Stimulated activated CD4-positive, alpha-beta T cell treated with anti-CD3 and anti-CD28 coated beads, Interleukin-15, amount 100 ng/mL, for 24 hours (primary cell): ENCODE measurements around the gene SERPINA1.
"Not testable (repeated sequence)": the region's sequence is repeated elsewhere in the genome, so short reads cannot be mapped to it uniquely, and the experiment has no call there.

Experiments used
- DNase-seq: peaks from one replicate; pipeline ENCODE4 v3.0.0-alpha.2; 2020

Gene SERPINA1

DNA sequence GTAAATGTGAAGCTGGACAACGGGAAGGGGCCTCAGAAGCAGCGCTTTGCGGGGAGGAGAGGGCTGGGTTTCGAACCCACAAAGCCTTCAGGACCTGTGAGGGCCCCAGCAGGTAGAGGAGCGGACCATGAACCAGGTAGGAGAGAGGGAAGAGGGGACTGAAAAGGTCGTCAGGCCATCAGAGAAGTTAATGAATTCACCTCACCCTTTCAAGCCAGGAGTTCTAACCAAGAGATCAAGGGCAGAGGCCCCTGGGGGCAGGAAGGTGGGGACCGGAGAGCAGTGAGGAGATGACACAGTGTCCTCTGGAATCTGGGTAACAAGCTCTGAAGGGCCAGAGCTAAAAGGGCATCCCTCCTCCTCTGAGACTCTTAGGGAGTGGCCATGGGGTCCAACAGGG lies 19.4 kb downstream of the SERPINA1 start:
- DNase-seq, result no peak

DNA sequence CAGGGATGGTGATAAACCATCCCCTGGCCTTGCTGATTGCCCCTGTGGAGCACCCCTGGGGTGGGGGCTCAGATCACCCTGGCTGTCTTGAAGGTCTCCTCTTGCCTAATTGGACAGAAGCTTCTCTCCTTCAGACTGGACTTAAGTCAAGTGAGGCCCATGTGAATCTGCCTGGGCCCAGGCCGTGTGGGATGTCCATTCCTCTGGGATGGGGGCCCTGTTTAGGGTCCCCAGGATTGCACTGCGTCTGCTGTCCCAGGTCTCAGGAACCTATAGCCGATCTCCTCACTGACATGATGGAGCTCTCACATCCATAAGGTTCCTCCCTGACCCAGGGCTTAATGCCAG lies 20.2 kb downstream of the SERPINA1 start:
- no peak for DNase-seq

- DNase-seq, result no peak
Measured at GRCh38 chr14:94367347-94368242, 20.8 kb downstream of the SERPINA1 start.

- no peak for DNase-seq
Measured at GRCh38 chr14:94366146-94366915, 22.1 kb downstream of the SERPINA1 start, which contains the start of gene SERPINA2. Gene SERPINA2, minus strand, starts transcription at chr14:94366698.

- no peak for DNase-seq
Measured at GRCh38 chr14:94365624-94366023, 22.8 kb downstream of the SERPINA1 start.

- DNase-seq, result no peak
Measured at GRCh38 chr14:94364964-94365363, 23.4 kb downstream of the SERPINA1 start.

- no peak for DNase-seq
Measured at GRCh38 chr14:94364037-94364436, 24.4 kb downstream of the SERPINA1 start.

DNA sequence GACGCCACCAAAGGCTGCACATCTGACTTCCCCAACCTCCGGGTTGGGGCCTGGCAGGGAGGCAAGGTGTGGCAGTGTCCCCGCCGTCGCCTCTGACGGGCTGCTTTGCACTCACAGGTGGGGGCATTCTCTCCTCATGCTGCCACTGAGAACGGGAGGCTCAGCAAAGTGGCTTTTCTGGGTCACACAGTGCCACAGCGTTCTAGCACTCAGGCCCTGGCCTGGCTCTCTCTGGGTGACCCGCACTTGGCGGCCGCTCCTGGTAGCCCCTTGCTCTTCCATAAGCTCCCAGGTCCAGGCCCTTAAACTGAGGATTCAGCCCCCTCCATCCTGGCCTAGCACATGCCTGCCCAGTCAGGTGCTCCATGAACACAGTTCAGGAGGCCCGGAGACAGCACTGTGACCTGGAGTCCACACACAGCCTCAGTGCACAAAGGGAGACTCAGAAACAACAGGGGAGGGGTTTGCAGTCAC lies 25.2 kb downstream of the SERPINA1 start:
- DNase-seq, result no peak

DNA sequence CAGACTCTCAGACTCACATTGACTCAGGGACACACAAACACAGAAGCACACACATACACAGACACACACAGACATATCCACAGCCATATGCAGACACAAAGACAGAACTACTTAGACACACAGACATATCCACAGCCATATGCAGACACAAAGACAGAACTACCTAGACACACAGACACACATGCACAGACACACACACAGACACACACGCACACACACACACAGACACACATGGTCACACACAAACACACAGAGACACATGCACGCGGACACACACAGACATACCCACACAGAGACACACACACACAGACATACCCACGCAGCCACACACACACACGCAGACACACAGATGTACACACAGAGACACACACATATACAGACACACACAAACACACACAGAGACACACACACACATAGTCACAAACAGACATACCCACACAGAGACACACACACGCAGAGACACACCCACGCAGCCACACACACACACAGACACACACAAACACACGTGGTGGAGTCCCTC lies 25.7 kb downstream of the SERPINA1 start:
- DNase-seq, result no peak

DNA sequence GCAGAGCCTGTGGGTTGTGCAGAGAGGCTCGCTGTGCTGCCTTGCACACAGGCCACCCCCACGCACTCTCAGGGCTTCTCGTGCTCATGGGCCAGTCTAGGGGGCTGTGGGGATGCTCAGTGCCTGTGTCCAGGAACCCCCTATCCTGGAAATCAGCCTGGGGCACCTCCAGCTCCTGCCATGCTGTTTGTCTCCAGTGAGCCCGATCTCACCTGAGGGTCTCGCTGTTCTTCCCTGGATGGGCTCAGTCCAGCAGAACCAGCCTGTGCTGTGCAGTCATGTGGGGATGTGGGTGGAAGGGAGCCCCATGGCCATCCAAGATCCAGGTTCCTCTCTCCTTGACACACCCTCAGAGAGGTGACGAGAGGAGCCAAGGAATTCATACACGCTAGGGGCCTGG lies 26.7 kb downstream of the SERPINA1 start:
- DNase-seq, result no peak

- DNase-seq, result no peak
Measured at GRCh38 chr14:94360945-94361565, 27.3 kb downstream of the SERPINA1 start.

- no peak for DNase-seq
Measured at GRCh38 chr14:94357166-94357565, 31.2 kb downstream of the SERPINA1 start.

- no peak for DNase-seq
Measured at GRCh38 chr14:94356379-94357056, 31.9 kb downstream of the SERPINA1 start.

DNA sequence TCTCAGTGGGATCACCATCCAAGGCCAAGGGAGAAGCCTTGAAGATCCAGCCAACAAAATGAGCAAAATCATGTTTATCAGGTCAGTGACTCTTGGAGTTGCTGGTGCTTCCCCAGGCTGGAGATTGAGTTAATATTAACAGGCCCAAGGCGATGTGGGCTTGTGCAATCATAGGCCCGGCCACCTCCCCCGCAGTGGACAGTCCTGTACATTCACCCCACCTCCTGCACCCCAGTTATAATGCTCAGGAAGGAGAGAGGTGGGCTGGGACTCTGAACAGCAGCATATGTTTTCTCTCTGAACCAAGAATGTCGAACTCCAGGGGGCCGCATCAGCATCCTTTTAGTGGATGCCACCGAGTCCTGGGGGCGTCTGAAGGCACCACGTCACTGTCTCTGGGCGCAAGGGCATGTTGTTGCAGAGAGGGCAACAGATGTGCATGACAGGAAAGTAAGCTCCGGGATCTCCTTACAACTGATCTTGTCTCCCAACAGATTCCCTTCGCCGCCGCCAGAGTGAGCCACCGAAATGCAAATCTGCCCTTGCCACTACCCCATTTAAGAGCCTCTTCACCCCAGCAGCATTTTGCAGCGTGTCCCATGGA lies 33.1 kb downstream of the SERPINA1 start:
- peak; percentile 14 for DNase-seq

DNA sequence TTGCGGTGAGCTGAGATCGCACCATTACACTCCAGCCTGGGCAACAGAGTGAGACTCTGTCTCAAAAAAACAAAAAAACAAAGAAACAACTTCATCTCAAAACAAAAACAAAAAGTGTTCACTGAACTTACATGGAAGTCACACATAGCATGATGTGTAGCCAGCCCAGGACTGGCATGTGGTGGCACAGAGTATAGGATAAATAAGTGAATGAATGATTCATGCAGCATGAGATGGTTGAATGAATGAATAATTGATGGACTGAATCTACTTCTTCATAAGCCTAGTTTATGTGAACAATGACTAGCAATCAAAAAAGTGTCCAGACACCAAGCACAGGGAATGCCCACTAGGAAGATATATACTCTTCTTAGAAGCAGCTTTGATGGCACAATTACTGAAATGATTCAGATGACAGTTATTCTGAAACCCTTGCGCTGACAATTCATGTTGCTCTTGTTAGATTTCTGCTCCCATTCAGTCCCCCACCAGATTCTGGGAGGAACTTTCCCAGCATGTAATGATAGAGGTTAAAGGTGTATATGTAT lies 33.7 kb downstream of the SERPINA1 start:
- DNase-seq, result no peak

DNA sequence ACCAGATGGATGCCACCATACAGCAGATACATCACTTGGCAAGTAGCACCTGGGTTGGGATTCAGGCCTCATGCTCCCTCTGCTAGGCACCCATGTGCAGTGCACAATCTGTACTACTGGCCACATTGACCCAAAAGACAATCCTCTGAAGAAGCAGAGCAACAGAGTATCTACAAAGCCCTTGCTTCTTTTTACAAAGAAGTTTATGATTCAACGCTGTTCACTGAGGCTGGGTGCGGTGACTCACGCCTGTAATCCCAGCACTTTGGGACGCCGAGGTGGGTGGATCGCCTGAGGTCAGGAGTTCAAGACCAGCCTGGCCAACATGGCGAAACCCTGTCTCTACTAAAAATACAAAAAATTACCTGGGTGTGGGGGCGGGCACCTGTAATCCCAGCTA lies 34.2 kb downstream of the SERPINA1 start:
- not testable (repeated sequence) for DNase-seq

- no peak for DNase-seq
Measured at GRCh38 chr14:94349276-94349675, 39.1 kb downstream of the SERPINA1 start.

DNA sequence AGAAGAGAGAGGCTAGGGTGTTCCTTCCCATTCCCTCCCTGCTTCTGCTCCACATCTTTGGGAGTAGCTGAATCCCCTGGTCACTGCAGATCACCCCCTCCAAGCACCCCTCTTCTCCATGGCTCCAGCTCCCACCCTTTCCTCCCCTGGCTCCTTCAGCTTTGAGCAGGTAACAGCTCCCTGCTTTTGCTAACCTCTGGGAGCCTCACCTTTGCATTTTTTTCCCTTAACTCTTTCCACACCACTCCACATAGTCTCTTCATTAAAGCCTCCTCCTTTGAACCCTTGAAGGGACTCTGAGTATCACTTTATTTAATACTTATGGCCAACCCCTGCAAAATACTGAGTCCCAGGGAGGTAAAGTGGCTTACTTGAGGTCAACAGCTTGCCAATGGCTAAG lies 39.6 kb downstream of the SERPINA1 start:
- DNase-seq, result no peak

DNA sequence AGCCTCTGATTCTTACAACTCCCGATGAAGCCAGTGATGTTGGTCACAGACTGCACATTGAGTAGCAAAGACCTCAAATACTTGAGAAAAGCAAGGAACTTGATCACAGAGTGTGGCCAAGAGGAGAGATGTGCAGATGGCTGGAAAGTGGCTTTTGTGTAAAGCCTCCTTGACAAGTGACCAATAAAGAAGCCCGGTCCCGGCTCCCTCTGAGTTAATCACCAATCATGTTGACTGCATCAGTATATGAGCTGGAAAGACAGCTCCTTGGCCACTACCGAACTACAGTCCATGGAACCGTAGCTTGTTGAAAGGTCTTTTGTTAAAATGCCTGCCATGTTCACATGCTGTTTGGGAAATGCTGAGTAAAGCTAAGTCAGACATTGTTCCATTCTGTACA lies 41.6 kb downstream of the SERPINA1 start:
- no peak for DNase-seq

- DNase-seq, result peak; percentile 78
Measured at GRCh38 chr14:94346065-94346786, 42.2 kb downstream of the SERPINA1 start.
